HG03460 (cell line): ENCODE measurements around the gene CTBP2.
"Not testable (repeated sequence)": the region's sequence is repeated elsewhere in the genome, so short reads cannot be mapped to it uniquely, and the experiment has no call there.

Experiments
- ATAC-seq: cut with Tn5 transposase; IDR thresholded peaks from one replicate; pipeline ENCODE4 v1.9.1; 2021; ENCODE audit not compliant: unreplicated experiment

Gene CTBP2

DNA sequence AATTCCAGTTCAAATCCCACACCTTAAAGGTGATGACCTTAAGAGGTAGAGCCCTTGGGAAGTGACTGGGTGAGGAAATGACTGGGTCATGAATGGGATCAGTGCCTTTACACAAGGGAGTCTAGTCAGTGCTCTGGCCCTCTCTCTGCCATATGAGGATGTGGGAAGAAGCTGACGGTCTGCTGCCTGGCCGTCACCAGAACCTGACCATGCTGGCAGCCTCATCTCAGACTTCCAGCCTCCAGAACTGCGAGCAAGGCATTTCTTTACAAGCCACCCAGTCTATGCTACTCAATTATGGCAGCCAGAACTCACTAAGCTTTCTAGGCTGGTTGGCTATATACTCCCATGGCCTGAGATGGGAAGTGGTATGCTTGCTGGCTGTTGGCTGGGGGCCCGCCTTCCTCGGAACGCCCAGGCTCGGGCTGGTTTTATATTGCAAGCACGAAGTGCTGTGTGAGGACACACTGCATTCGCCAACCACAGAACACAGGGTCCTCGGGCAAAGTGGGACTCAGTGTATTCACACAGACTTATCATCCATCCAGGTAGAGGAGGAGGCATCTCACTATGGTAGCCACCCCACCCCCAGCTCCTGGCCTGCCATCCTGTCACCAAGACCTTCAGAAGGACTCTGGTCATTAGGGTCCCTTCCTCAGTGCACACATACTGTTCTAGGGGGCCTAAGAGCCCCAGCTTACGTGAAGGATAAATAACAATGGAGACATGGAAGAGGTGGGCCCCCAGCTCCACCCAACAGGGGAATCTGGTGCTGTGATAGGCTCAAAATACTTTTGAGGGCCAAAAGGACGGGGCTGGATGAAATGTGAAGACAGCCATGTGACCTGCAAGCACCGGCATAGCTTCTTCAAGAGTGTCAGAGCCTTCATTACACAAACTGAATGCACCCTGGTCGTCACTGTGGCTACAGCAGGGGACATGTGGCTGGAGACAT, 169.4 kb downstream of the CTBP2 start:
- no peak for ATAC-seq

DNA sequence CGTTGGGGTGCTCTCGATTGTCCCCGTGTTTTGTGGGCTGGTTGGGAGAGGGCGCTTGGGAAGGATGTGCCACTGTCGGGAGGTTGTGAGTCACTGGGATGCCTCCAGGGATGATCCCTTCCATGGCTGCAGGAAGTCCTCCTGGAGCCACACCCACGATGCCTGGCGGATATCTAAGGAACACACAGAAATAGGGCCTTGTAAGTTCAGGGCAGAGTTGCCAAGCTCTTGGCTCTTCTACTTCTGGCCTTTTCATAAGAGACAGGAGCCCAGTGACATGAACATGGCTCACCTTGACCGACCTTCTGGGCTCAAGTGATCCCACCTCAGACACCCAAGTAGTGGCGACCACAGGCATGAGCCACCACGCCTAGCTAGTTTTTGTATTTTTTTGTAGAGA, 170.8 kb downstream of the CTBP2 start:
- no peak for ATAC-seq

DNA sequence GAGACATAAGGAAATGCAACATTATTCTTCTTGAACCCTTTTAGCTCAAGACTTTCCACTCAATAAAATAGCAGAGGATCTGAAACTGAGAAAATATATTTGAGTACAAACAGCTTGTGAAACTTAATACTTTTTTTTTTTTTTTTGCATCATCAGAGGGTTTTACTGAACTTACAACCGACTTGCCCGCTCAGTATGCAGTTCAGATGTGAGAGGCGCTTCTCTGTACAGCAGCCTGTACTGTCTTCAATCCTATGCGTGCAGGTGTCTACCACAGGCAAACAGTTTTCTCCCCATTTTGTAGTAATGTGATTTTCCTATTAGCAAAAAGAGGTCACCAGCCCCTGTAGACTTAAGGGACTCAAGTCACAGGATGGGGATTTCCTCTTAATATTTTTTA, 171.6 kb downstream of the CTBP2 start:
- ATAC-seq, result not testable (repeated sequence)

DNA sequence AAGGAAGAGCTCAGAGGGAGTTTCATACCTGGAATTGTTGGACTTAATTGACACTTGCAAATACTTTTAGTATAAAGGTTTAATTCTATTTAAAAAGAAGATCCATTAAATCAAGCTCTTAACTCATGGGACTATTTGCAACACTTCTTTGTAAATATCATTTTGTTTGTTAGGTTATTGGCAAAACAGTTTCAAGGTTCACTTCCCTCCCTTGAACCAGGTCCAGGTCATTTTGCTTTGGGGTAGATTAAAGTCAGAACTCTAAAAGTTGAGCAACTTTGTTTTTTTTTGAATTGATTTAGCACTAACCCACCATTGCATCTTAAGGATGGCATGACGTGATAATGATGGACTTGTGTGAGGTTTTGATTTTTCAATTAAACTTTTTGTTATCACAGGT, 172.6 kb downstream of the CTBP2 start:
- no peak for ATAC-seq

DNA sequence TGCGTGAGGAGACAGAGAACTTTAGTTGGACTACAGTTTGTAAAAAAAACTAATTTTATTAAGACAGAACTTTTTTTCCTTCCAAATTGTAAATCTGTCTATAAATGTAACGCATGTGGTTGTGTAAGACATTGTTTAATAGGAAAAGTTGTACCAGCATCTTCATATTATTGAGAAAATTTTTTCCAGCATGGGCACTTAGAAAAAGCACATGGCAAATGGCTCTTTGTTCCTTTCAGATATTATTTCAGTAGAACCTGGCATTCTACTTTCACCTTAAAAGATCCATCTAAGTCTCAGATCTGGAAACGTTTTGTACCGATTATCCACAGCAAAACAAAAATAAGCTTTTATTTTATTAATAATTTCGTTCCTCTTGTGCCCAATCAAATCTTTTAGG, 175.2 kb downstream of the CTBP2 start:
- ATAC-seq, result no peak

DNA sequence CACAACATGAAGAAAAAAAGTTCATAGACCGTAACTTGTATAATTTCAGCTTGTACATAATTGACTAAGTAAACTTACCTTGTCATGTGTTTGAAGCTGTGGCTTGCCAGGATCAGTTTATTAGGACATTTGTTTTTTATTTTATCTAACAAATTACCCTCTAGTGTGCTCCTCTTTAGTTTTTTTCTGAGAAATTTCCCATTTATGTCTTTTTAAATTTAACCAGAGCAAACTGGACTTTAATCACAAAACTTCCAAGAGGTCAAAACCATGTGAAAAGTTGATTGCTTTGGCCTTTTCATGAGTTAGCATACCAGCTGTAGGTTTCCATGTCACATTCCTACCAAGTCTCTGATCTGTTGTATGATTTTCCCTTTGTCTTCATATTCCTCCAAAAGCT, 176.0 kb downstream of the CTBP2 start:
- no peak for ATAC-seq

DNA sequence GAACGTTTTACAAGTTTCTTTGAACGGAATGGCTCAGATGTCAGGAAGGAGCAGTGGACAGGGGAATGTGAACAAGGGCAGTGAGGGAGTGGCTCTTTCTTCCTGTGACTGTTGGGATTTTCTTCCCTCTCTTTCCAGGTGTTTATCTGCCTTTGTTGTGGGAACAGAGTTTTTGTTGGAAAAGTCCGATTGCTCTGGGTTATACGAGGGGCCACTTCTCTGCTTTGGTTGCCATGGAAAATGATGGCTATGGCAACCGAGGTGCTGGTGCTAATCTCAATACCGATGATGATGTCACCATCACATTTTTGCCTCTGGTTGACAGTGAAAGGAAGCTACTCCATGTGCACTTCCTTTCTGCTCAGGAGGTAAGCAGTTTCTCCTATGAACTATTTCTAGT, 177.0 kb downstream of the CTBP2 start:
- no peak for ATAC-seq

DNA sequence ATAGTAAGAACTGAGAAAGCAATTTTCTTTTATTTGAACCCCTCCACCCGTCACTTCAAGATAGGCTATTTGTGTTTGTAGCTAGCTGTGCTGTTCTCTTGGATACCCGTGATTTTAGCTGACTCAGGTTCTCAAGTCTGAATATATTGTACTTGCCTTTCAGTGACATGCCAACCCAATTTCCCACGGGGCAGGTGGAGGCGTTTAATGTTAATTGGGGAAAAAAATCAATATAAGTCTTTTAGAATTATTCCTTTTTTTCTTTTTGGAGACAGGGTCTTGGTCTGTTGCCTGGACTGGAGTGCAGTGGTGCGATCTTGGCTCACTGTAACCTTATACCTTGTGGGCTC, 182.0 kb downstream of the CTBP2 start:
- no peak for ATAC-seq

DNA sequence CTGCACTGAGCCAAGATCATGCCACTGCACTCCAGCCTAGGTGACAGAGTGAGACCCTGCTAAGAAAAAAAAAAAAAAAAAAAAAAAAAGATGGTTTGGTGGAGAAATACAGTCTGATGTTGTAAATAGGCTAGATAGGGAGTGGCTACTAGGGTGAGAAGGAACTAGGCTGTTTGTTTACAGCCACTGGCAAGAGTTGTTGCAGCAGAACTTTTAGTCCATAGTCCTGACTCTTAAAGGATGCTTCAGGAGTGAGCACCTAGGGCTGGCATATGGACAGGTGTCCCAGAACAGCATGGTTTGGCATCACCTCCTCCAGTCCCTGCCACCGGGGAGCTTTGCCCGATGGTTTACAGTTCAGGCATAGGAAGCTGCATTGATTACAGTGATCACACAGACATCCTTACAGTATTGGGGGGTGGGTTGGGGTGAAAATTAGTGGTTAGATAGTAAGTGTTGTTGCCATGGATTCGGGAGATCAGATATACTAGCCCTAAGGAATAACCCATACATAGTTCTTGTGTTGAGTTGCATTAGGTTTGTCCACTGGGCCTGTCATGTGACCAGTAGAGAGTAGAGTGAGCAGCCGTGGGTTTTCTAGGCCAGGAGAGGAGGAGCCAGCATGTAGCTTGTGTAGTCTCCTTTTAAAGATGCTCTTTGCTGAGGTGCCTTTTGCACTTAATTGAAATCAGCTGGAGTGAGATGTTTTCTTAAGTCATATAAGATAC, 182.6 kb downstream of the CTBP2 start:
- no peak for ATAC-seq

DNA sequence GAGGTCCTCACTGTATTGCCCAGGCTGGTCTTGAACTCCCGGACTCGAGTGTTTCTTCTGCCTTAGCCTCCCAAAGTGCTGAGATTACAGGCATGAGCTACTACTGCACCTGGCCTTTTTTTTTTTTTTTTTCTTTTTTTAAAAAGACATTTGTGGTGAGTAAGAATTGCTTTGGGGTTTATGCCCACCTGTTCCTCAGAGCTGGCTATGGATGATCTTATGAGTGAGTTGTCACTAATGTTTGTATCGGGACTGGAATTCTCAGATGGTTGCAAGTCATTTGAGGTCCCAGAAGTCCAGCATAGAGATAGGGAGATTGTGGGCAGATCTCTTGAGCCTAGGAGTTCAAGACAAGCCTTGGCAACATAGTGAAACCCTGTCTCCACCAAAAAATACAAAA, 183.2 kb downstream of the CTBP2 start:
- ATAC-seq, result no peak

DNA sequence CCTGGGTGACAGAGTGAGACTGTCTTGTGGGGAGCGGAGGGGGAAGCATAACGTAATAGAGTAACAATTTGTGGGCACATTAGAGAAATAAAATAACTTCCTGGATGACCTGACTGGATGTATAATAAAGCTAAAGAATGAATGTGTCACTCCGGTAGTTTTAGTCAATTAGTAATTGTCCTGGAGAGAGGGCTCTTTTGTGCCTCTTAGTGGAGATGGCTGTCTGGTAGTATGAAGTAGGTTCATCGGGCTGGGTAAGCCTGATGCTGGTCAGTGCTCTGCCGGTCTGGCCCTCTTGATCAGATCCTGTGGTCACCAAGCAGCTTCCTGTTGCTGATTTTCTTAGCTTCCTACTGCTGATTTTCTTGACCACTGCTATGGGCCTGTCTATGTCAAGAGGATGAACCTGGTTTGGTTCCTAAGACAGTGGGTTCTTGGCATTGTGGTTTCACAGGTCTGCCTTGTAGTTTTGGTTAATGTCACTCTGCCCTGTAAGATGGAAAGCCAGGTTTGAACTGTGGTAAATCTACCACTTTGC, 184.3 kb downstream of the CTBP2 start:
- ATAC-seq, result no peak

DNA sequence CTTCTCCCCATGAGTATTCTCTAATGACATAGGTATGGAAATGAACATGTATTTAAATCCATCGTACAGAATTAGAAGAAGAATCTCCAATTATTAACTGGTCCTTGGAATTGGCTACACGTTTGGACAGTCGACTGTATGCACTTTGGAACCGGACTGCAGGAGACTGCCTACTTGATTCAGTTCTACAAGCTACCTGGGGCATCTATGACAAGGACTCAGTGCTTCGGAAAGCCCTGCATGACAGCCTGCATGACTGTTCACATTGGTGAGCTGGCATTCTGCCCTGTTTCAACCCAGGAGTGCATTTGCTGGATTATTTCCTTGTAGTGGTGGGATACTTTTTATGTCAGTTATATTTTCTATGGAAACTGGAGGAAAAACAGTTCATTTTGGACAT, 186.2 kb downstream of the CTBP2 start:
- no peak for ATAC-seq

DNA sequence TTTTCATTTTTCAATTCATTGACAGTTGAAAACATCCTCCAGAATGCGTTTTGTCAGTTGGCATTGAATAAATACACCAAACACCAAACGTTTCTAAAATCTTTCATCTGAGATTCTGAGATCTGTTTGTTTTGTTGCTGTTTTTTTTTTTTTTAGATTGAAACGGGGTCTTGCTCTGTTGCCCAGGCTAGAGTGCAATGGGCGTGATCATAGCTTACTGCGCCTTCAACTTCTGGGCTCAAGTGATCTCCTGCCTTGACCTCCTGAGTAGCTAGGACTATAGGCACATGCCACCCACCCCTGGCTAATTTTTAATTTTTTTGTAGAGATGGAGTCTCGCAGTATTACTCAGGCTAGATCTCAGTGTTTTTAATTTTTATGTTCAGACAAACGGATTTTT, 187.7 kb downstream of the CTBP2 start:
- ATAC-seq, result no peak

DNA sequence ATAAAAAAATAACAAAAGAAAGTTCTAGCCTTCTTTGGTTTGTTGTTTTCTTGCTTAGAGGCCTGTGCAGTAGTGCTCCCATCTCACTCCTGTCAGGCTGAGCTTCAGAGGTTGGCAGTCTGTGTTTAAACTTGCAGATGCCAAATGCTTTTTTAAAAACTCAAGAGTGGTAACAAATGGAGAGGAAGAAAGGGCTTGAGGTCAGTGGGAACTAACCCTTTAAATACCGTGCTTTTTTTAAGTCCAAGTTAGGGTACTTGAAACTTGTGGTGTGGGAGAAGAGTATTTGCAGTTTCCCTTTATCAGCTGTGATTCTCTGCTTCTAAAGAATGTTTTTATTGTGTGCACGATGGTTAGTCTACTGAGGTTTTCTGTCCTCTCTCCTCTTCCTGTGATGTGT, 189.1 kb downstream of the CTBP2 start:
- no peak for ATAC-seq

DNA sequence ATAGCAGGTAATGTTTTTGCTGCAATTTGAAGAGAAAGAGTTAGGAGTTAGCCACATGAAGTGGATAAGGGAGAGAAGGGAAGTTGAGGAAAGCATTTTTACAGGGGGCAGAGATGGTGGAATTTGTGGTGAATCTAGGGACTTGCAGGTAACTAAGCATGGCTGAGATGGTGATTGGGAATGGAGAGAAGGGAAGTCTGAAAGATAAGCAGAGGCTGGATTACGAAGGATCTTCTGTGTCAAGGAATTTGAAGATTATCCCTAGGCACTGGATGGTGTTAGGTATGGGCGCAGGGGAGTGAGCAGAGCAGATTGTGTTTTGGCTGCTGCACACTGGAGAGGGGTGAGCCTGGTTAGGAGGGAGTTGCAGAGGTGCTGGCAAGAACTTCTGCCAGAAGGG, 193.1 kb downstream of the CTBP2 start:
- no peak for ATAC-seq

DNA sequence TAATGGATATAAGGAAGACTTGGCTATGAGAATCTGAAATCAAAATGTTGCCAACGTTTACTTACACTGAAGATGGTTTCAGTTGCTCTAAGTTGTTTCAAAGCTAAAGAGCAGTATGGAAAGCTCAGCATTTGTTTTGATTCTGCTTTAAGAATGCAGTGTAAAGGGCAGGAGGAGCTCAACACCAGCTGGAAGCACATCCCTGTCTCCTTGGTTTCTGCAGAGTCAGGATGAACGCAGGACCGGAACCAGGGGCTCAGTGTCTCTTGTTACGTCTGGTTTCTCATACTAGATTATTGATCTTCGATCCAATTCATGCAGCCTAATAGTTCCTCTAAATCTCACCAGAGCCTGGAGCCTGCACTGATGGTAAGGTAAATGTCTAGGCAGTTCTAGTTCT, 194.4 kb downstream of the CTBP2 start:
- no peak for ATAC-seq

DNA sequence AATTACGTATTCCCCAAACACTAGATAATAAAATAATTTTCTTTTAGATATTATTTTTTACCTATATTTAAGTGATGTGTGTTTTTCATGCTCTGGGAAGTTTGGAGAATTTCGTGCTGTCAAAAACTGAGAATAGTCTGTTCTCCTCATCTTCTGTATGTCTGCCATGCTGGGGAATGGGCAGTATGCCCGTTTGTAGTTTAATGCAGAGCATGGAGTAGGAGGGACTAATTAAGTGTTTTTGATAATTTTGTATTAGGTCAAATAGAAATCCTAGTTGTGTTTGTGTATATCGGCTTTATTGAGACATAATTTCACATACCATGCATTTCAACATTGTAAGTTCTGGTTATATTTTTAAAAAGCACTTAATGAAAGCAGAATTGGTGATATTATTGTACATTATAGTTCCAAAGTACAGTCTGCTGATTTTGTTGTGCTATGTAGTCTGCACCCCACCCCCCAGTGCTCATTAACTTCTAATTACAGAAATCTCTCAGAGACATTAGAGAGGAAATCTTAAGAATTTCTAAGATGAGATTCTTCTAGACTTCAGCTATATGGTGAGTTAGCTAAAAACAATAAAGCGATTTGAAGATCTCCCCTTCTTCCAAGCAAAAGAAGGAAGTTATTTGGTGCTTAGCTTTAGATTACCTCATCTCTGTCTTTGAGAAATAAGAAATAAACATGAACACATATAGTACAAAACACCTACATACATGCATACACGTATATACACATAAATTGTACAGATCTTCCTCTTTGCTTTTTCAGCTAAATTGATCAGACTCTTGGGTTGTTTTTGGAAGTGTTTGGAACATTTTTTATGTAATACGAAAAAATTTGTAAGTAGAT, 196.3 kb downstream of the CTBP2 start:
- ATAC-seq, result no peak

DNA sequence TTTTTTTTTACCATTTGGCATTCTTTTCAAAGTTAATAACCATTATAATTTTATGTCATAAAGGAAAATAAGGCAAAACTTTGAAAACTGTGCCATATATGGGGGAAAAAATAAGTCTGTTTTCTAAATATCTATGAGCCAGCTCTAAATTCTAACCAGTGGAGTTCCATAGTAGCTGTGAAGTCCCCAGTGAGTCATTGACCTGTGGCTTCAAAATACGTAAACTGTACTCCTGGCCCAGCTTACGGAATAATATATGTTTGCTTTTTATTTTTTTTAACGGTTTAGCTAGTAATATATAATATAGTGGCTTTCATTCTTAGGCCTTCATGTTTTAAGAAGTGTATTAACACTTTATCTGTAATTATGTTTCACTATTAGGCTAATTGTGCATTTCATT, 197.9 kb downstream of the CTBP2 start:
- ATAC-seq, result no peak

DNA sequence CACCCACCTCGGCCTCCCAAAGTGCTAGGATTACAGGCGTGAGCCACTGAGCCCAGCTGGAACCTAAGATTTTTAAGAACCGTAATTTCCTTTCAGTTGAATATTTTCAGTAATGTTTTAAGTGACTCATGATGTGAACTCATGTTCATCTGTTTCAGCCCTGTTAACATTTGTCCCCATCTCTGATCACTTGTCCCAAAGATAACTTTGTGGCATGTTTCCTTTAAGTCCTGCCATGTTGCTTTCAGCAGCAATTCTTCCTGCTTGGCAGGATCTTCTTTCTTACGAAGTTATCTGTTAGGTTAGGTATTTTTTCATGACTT, 199.2 kb downstream of the CTBP2 start:
- no peak for ATAC-seq

DNA sequence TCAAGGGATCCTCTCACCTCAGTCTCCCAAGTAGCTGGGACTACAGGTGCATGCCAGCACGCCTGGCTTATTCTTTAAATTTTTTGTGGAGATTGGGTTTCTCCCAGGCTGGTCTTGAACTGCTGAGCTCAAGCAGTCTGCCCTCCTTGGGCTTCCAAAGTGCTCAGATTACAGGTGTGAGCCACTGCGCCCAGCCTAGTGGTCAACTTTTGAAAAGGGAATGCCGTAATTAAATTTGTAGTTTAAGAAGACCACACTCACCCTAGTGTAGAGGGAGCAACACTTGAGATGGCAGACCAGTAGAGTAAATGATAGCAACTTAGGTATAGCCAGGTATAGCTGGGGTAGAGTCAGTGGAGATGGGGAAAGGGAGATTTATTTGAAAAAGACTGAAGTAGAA, 200.8 kb downstream of the CTBP2 start:
- no peak for ATAC-seq

DNA sequence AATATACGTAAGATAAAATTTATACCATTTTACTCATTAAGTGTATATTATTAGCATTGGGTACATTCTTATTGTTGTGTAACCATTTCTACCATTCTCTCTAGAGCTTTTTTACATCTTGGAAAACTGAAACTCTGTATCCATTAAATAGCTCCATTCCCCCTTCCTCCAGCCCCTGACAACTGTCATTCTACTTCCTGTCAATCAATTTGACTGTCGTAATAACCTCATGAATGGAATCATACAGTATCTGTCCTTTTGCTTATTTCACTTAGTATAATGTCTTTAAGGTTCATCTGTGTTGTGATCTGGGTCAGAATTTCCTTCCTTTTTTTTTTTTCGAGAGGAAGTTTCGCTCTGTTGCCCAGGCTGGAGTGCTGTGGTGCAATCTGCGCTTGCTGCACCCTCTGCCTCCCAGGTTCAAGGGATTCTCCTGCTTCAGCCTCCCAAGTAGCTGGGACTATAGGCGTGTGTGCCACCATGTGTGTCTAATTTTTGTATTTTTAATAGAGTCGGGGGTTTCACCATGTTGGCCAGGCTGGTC, 202.9 kb downstream of the CTBP2 start:
- ATAC-seq, result no peak
